H9 (cell line): ENCODE results near the gene CTDSPL. TPM values are rescaled to one million over a fixed set of nuclear protein-coding genes. Genes with fewer than 3 reads are reported as not detected.

Experiments used
- DNase-seq: peaks from one replicate; pipeline ENCODE4 v3.0.0-alpha.2; 2017
- H2AFZ ChIP-seq: one replicate; pipeline ENCODE4 v1.6.1; 2013; ENCODE audit warnings: mild to moderate bottlenecking, low read length, control low read depth, moderate library complexity
- H2AK5ac ChIP-seq: 2 replicates; pipeline ENCODE4 v1.6.1; 2013; ENCODE audit warnings: low read length, control low read depth, mixed read lengths; ENCODE audit not compliant: insufficient read length
- H2BK120ac ChIP-seq: one replicate; pipeline ENCODE4 v1.6.1; 2013; ENCODE audit warnings: low read depth, mild to moderate bottlenecking, low read length, control low read depth, inconsistent platforms; ENCODE audit not compliant: poor library complexity, severe bottlenecking
- H2BK12ac ChIP-seq: 2 replicates; pipeline ENCODE4 v1.6.1; 2013; ENCODE audit warnings: low read length, control low read depth, mixed read lengths, low read depth; ENCODE audit not compliant: insufficient read length
- H2BK15ac ChIP-seq: 2 replicates; pipeline ENCODE4 v1.6.1; 2013; ENCODE audit warnings: low read depth, low read length, control low read depth
- H2BK20ac ChIP-seq: one replicate; pipeline ENCODE4 v1.6.1; 2013; ENCODE audit warnings: low read depth, mild to moderate bottlenecking, low read length, control low read depth, inconsistent platforms; ENCODE audit not compliant: poor library complexity, severe bottlenecking
- H2BK5ac ChIP-seq: 2 replicates; pipeline ENCODE4 v1.6.1; 2013; ENCODE audit warnings: low read length, control low read depth, mixed read lengths; ENCODE audit not compliant: insufficient read length
- H3K14ac ChIP-seq: 2 replicates; pipeline ENCODE4 v1.6.1; 2013; ENCODE audit warnings: low read length, control low read depth; ENCODE audit not compliant: insufficient read depth
- H3K18ac ChIP-seq: 2 replicates; pipeline ENCODE4 v1.6.1; 2013; ENCODE audit warnings: low read depth, mild to moderate bottlenecking, mixed read lengths, low read length, control low read depth; ENCODE audit not compliant: insufficient read length
- H3K23ac ChIP-seq: 2 replicates; pipeline ENCODE4 v1.6.1; 2013; ENCODE audit warnings: low read length, control low read depth, mixed read lengths, low read depth; ENCODE audit not compliant: insufficient read length
- H3K23me2 ChIP-seq: 2 replicates; pipeline ENCODE4 v1.6.1; 2013; ENCODE audit warnings: low read depth, mild to moderate bottlenecking, mixed read lengths, low read length, control low read depth; ENCODE audit not compliant: insufficient read length, poor library complexity, severe bottlenecking
- H3K27ac ChIP-seq: 2 replicates; pipeline ENCODE4 v1.5.1; 2013; ENCODE audit warnings: low read length, control low read depth, mixed read lengths, low read depth; ENCODE audit not compliant: insufficient read length
- H3K27me3 ChIP-seq: 2 replicates; pipeline ENCODE4 v1.6.1; 2013; ENCODE audit warnings: low read length, control low read depth, inconsistent platforms; ENCODE audit not compliant: insufficient read depth
- H3K4ac ChIP-seq: 2 replicates; pipeline ENCODE4 v1.6.1; 2013; ENCODE audit warnings: low read depth, mild to moderate bottlenecking, control low read depth, inconsistent platforms, low read length, moderate library complexity
- H3K4me1 ChIP-seq: 2 replicates; pipeline ENCODE4 v1.6.1; 2013; ENCODE audit warnings: low read length, control low read depth, inconsistent platforms; ENCODE audit not compliant: insufficient read depth
- H3K4me2 ChIP-seq: 2 replicates; pipeline ENCODE4 v1.6.1; 2013; ENCODE audit warnings: low read length, control low read depth, mixed read lengths; ENCODE audit not compliant: insufficient read length, insufficient read depth
- H3K56ac ChIP-seq: 2 replicates; pipeline ENCODE4 v1.6.1; 2013; ENCODE audit warnings: low read depth, mild to moderate bottlenecking, mixed read lengths, low read length, control low read depth; ENCODE audit not compliant: insufficient read length
- H3K79me1 ChIP-seq: 2 replicates; pipeline ENCODE4 v1.6.1; 2013; ENCODE audit warnings: low read depth, mild to moderate bottlenecking, moderate library complexity, low read length, control low read depth, inconsistent platforms; ENCODE audit not compliant: insufficient read depth, poor library complexity, severe bottlenecking
- H3K79me2 ChIP-seq: 2 replicates; pipeline ENCODE4 v1.6.1; 2013; ENCODE audit warnings: low read length, control low read depth, inconsistent platforms; ENCODE audit not compliant: insufficient read depth
- H3K9ac ChIP-seq: 2 replicates; pipeline ENCODE4 v1.6.1; 2013; ENCODE audit warnings: low read length, control low read depth, mixed read lengths; ENCODE audit not compliant: insufficient read length; ENCODE audit errors: extremely low read depth
- H3K9me3 ChIP-seq: one replicate; pipeline ENCODE4 v1.6.1; 2013; ENCODE audit warnings: low read depth, low read length, inconsistent platforms; ENCODE audit not compliant: control insufficient read depth
- H3T11ph ChIP-seq: one replicate; pipeline ENCODE4 v1.6.1; 2013; ENCODE audit warnings: mild to moderate bottlenecking, low read length, control low read depth, inconsistent platforms
- H4K20me1 ChIP-seq: one replicate; pipeline ENCODE4 v1.6.1; 2013; ENCODE audit not compliant: control insufficient read depth, insufficient read length, insufficient read depth
- H4K5ac ChIP-seq: 2 replicates; pipeline ENCODE4 v1.6.1; 2013; ENCODE audit warnings: low read depth, mild to moderate bottlenecking, mixed read lengths, low read length, control low read depth; ENCODE audit not compliant: insufficient read length
- H4K8ac ChIP-seq: replicated peaks from 2 replicates; pipeline ENCODE4 v1.6.1; 2013; ENCODE audit warnings: low read length, control low read depth, mixed read lengths, low read depth; ENCODE audit not compliant: insufficient read length
- H4K91ac ChIP-seq: 2 replicates; pipeline ENCODE4 v1.6.1; 2013; ENCODE audit warnings: low read depth, mild to moderate bottlenecking, moderate library complexity, mixed read lengths, low read length, control low read depth; ENCODE audit not compliant: insufficient read length
- H3K27ac Mint-ChIP-seq, 3 experiments: 2 replicates in 2 of 3; 3 replicates in 1 of 3; pipeline ENCODE4 v1.8.0; 2020 to 2021; ENCODE audit warnings: mixed read lengths in 3 of 3, mild to moderate bottlenecking in 1 of 3, moderate library complexity in 1 of 3
- H3K27me3 Mint-ChIP-seq: 2 replicates; pipeline ENCODE4 v1.8.0; 2021; ENCODE audit warnings: low read depth, mild to moderate bottlenecking, moderate library complexity, mixed read lengths
- H3K36me3 Mint-ChIP-seq, 3 experiments: 2 replicates in 2 of 3; 3 replicates in 1 of 3; pipeline ENCODE4 v1.8.0; 2020 to 2021; ENCODE audit warnings: low read depth in 3 of 3, mixed read lengths in 3 of 3; ENCODE audit not compliant: insufficient read depth in 1 of 3
- H3K4me1 Mint-ChIP-seq, 2 experiments: 2 replicates each; pipeline ENCODE4 v1.8.0; 2020; ENCODE audit warnings: mixed read lengths in 2 of 2
- H3K4me3 Mint-ChIP-seq, 2 experiments: 2 replicates in 1 of 2; 3 replicates in 1 of 2; pipeline ENCODE4 v1.8.0; 2020 to 2021; ENCODE audit warnings: mild to moderate bottlenecking in 2 of 2, mixed read lengths in 2 of 2, moderate library complexity in 1 of 2
- H3K9me3 Mint-ChIP-seq, 2 experiments: 2 replicates in 1 of 2; 3 replicates in 1 of 2; pipeline ENCODE4 v1.8.0; 2020; ENCODE audit warnings: mild to moderate bottlenecking in 2 of 2, mixed read lengths in 2 of 2, moderate library complexity in 1 of 2
- CTCF ChIP-seq: fragments of 200-600 bp; sonication (generic); conservative IDR thresholded peaks from 3 replicates; pipeline ENCODE4 v1.8.0; 2021; ENCODE audit warnings: antibody characterized with exemption, mild to moderate bottlenecking
- WGBS: extraction: QIAGEN DNeasy Blood & Tissue Kit; methylation state at CpG from one replicate; pipeline ENCODE4 v1.1.7; 2013; ENCODE audit warnings: missing lambda C conversion rate, low lambda C conversion rate, mixed read lengths; ENCODE audit not compliant: insufficient read length; ENCODE audit errors: extremely low coverage; 5-methylcytosine and 5-hydroxymethylcytosine counted together
- total RNA-seq: library from RNA; stranded (reverse); gene quantifications from 2 replicates; pipeline ENCODE4 v1.2.1, GENCODE V29; 2021

The CTDSPL gene
- total RNA-seq, 1 experiment from 2014 or later = 20.8 TPM

GRCh38 chr3:37937156-37937555, 75.5 kb downstream of the CTDSPL start:
- Histone ChIP-seq H3K23me2 (no peaks in the 10 kb centered on the region), H3K79me1 (no peaks in the 10 kb centered on the region), H3K23ac (no peak overlapping the region), H3K79me2 (0 out of 2 replicates have a peak, but pooled peaks cover 2% of the 10 kb centered on the region), H2BK5ac (no peak overlapping the region), H3K56ac (no peak overlapping the region), H2AFZ (no peak overlapping the region), H3K4ac (no peak overlapping the region), H2BK12ac (no peak overlapping the region), H4K20me1 (no peaks in the 10 kb centered on the region), H3K27ac (no peak overlapping the region), H2AK5ac (no peak overlapping the region), H3K27me3 (no peaks in the 10 kb centered on the region), H4K8ac (no peak overlapping the region), H3K14ac (no peak overlapping the region), H2BK15ac (no peak overlapping the region), H3K4me1 (peaks cover 6% of the 10 kb centered on the region; the same call in 1 of the 2 replicates), H3K4me2 (no peak overlapping the region), H3K18ac (no peak overlapping the region), H3K9ac (no peak overlapping the region), H4K5ac (no peak overlapping the region), H2BK20ac (no peak overlapping the region), H4K91ac (no peak overlapping the region), H3K9me3 (no peaks in the 10 kb centered on the region), H3T11ph (no peak overlapping the region), H2BK120ac (no peak overlapping the region)
- no peak overlapping the region for H3K4me3 Mint-ChIP-seq
- no peaks in the 10 kb centered on the region for H3K27me3 Mint-ChIP-seq
- no peak for TF ChIP-seq CTCF
- H3K4me1 Mint-ChIP-seq = peaks cover 18 to 23% of the 10 kb centered on the region in 2 experiments
- no CpG with 5 or more reads among the region's 6 CpGs for WGBS
- H3K36me3 Mint-ChIP-seq = no peaks in the 10 kb centered on the region
- no peaks in the 10 kb centered on the region for H3K9me3 Mint-ChIP-seq
- H3K27ac Mint-ChIP-seq = peak overlapping the region in 1 of 3 experiments; percentile 16; a peak in 1 of 7 replicates
- DNase-seq = no peak
